CD4-positive, alpha-beta T cell treated with Interleukin-12 subunit alpha and Interleukin-12 subunit beta, for 1 hour (primary cell): ENCODE results near the gene EGR4.
A peak's percentile ranks its signal among the peaks of the same experiment; 100 is the strongest.
"Not testable (repeated sequence)": the region's sequence is repeated elsewhere in the genome, so short reads cannot be mapped to it uniquely, and the experiment has no call there.

Experiments
- DNase-seq: peaks from one replicate; pipeline ENCODE4 v3.0.0-alpha.2; 2020

The EGR4 gene

GRCh38 chr2:73262691-73263429, 30.5 kb downstream of the EGR4 start:
- DNase-seq, result not testable (repeated sequence)

- DNase-seq, result no peak
These were observed 31.2 kb downstream of the EGR4 start for GRCh38 chr2:73262108-73262651.

- no peak for DNase-seq
These were observed 32.9 kb downstream of the EGR4 start for GRCh38 chr2:73260338-73260984.

GRCh38 chr2:73259704-73260337, 33.5 kb downstream of the EGR4 start:
- no peak for DNase-seq

- DNase-seq, result no peak
These were observed 34.1 kb downstream of the EGR4 start for GRCh38 chr2:73259276-73259675.

- DNase-seq, result no peak
These were observed 34.5 kb downstream of the EGR4 start for GRCh38 chr2:73258913-73259215.

GRCh38 chr2:73258186-73258912, 35.0 kb downstream of the EGR4 start:
- no peak for DNase-seq

GRCh38 chr2:73257425-73258125, 35.8 kb downstream of the EGR4 start:
- DNase-seq, result peak; percentile 8

GRCh38 chr2:73257021-73257420, 36.3 kb downstream of the EGR4 start:
- DNase-seq, result no peak

GRCh38 chr2:73256618-73256922, 36.8 kb downstream of the EGR4 start:
- no peak for DNase-seq

- no peak for DNase-seq
These were observed 37.3 kb downstream of the EGR4 start for GRCh38 chr2:73255907-73256617.

GRCh38 chr2:73255007-73255644, 38.2 kb downstream of the EGR4 start:
- DNase-seq, result no peak

- DNase-seq, result no peak
These were observed 38.9 kb downstream of the EGR4 start for GRCh38 chr2:73254343-73255006.

- no peak for DNase-seq
These were observed 39.4 kb downstream of the EGR4 start for GRCh38 chr2:73253901-73254300.

GRCh38 chr2:73253400-73253799, 39.9 kb downstream of the EGR4 start:
- no peak for DNase-seq

- DNase-seq, result no peak
These were observed 40.9 kb downstream of the EGR4 start for GRCh38 chr2:73252238-73253027.

- DNase-seq, result no peak
These were observed 42.2 kb downstream of the EGR4 start for GRCh38 chr2:73250872-73251846.

GRCh38 chr2:73249636-73250035, 43.7 kb downstream of the EGR4 start:
- DNase-seq, result no peak

- no peak for DNase-seq
These were observed 46.5 kb downstream of the EGR4 start for GRCh38 chr2:73246850-73247249.
